Body of pancreas (tissue), 4 donors: ENCODE data around the gene GMDS. TPM values are rescaled to one million over a fixed set of nuclear protein-coding genes. Genes with fewer than 3 reads are reported as not detected.
A peak's percentile ranks its signal among the peaks of the same experiment; 100 is the strongest.

Experiments used
- ATAC-seq: fragments of 150-250 bp; one replicate; pipeline ENCODE4 v1.9.1; 2016
- DNase-seq, 4 donors: peaks; one replicate each; pipeline ENCODE4 v3.0.0-alpha.2; 2019
- H3K27ac ChIP-seq, 4 donors: fragments of 200-600 bp; sonication (generic); 1 replicate in 3 of 4; 2 replicates in 1 of 4; pipeline versions ENCODE4 v1.5.1 to v1.6.1; 2016 to 2019; ENCODE audit warnings: mild to moderate bottlenecking in 1 of 4, mixed read lengths in 1 of 4, moderate library complexity in 1 of 4
- H3K27me3 ChIP-seq, 2 donors: fragments of 200-600 bp; sonication (generic); one replicate each; pipeline ENCODE4 v1.6.0; 2016; ENCODE audit warnings: mild to moderate bottlenecking in 1 of 2
- H3K36me3 ChIP-seq, 2 donors: fragments of 200-600 bp; sonication (generic); replicated peaks in 1 of 2; 2 replicates each; pipeline ENCODE4 v1.5.1; 2016; ENCODE audit warnings: low read depth in 2 of 2; ENCODE audit not compliant: insufficient read depth in 1 of 2
- H3K4me1 ChIP-seq: fragments of 200-600 bp; sonication (generic); one replicate; pipeline ENCODE4 v1.6.0; 2016
- H3K4me3 ChIP-seq, 2 donors: fragments of 200-600 bp; sonication (generic); 1 replicate in 1 of 2; 2 replicates in 1 of 2; pipeline ENCODE4 v1.5.1; 2016 to 2019
- H3K9me3 ChIP-seq, 3 donors: fragments of 200-600 bp; sonication (generic); 1 replicate in 2 of 3; 2 replicates in 1 of 3; pipeline ENCODE4 v1.5.1; 2016
- POLR2A ChIP-seq, 3 donors: fragments of 450-650 bp; IDR thresholded peaks; one replicate each; pipeline ENCODE4 v1.6.1; 2016; ENCODE audit warnings: antibody characterized with exemption in 3 of 3, mild to moderate bottlenecking in 2 of 3
- WGBS, 2 donors: methylation state at CpG; one replicate each; pipeline ENCODE4 v1.1.5; 2017; 5-methylcytosine and 5-hydroxymethylcytosine counted together
- intact Hi-C: fragments of 100-400 bp; cut with DNase I; formaldehyde crosslinking; loops from one replicate; pipeline ENCODE4 v1.15.1; 2023
- total RNA-seq, 2 donors: library from RNA; depleted of rRNA; stranded (reverse); fragments of >200 nt; gene quantifications; one replicate each; pipeline ENCODE4 v1.1.0, GENCODE V29; 2016
- TF ChIP-seq, protein P1 (sequence below), 7 experiments: fragments of 450-650 bp in 4 of 7; fragments of 200-600 bp in 3 of 7; sonication (generic) in 3 of 7; IDR thresholded peaks; one replicate each; pipeline ENCODE4 v1.5.1; 2016 to 2019; ENCODE audit warnings: antibody characterized with exemption in 7 of 7

GMDS gene
- total RNA-seq, 2 donors from 2014 or later = 34.5 to 63.3 TPM

DNA sequence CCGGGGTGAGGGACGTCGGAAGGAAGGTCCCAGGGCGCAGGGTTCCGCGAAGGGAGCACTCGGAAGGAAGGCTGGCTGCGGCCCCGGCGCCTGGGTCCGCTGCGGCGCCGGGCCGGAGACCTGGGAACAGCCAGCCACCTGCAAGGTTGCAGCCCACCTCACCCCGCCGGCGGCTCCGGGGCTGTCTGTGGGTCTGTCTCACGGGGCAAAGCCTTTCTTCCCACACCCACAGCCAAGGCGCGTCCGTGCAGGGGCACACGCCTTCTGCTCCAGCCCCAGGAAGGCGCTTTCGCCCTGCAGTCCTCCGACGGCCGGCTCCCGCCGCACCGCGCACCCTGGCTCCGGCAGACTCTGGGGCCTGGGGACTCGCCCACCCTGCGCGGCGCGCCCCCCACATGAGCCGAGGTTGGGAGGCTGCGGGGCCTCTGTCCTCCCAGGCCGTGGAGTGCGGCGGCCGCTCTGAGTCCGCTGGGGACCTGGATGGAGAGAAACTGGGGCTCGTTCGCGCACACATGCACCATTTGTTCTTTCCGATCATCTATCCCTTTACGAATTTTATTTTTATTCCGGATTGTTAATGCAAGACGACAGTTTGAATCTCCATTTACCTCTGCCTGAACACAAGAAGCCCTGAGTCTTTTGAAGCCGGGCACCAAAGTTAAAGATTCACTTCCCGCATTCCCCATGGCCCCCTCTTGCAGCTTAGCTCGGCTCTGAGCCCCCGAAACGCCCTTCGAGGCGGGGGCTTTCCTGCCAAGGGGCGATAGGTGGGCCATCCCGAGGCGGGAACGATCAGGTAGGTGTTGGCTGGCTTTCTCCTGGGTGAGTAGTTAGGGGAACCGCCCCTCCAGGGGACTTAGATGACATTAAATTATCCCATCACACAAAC lies 640.2 kb downstream of the GMDS start:
- WGBS, 2 donors = 11 to 17% methylated on average over 38 to 60 of the region's 65 CpGs
- ATAC-seq = no peak

DNA sequence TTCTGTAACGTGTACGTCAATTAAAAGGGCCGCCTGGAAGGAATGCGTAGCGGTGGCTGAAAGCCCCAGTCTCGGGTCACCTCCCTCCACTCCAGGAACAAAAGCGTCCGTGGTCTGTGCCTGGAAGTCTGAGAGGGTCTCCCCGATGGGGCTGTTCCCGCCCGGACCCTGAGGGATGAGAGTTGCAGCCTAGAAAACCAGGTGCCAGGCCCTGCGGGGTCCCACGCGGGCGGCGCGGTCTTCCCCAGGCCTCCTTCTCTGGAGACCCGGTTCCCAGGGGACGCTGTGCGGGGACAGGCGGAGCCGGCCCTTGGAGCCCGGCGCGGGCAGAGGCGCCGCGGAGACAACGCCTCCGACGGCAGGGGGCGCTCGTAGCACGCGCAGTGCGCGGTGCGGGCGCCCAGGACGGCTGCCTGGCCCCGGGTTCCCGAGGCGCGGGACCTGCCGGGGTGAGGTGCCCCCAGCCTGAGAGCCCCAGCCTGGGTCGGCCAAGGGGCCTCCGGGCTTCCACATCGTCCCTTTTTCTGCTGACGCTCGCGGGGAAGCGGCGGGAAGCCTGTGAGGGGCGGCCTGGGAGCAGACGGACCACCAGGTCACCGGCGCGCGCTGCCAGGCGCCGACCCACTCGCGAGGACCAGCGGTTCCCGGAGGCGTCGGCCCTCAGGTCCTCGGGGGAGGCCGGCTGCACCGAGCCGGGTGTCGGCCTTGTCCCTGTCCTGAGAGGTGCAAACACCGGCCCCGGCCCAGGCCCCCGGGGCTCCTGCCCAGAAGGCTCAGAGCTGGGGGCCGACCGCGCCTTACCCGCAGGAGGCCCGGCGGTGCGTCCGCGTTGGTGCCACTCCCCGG lies 641.0 kb downstream of the GMDS start:
- Histone ChIP-seq H3K27me3 (peaks cover 0 to 41% of the 10 kb centered on the region in 2 donors), H3K9me3 (no peaks in the 10 kb centered on the region), H3K36me3 (no peaks in the 10 kb centered on the region), H3K27ac (no peak overlapping the region), H3K4me3 (peak overlapping the region in 1 of 2 donors; percentile 20), H3K4me1 (peaks cover 45% of the 10 kb centered on the region)
- TF ChIP-seq, protein P1, sequence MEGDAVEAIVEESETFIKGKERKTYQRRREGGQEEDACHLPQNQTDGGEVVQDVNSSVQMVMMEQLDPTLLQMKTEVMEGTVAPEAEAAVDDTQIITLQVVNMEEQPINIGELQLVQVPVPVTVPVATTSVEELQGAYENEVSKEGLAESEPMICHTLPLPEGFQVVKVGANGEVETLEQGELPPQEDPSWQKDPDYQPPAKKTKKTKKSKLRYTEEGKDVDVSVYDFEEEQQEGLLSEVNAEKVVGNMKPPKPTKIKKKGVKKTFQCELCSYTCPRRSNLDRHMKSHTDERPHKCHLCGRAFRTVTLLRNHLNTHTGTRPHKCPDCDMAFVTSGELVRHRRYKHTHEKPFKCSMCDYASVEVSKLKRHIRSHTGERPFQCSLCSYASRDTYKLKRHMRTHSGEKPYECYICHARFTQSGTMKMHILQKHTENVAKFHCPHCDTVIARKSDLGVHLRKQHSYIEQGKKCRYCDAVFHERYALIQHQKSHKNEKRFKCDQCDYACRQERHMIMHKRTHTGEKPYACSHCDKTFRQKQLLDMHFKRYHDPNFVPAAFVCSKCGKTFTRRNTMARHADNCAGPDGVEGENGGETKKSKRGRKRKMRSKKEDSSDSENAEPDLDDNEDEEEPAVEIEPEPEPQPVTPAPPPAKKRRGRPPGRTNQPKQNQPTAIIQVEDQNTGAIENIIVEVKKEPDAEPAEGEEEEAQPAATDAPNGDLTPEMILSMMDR (IDR thresholded peaks at IDR 0.05) = peak; percentile 62 to 97 (median 95)
- no peak for TF ChIP-seq POLR2A (IDR thresholded peaks at IDR 0.05)
- ATAC-seq = peak; percentile 84
- WGBS, 2 donors = 2 to 9% methylated on average over 9 to 58 of the region's 85 CpGs
- intact Hi-C loops = loop anchor here (5.0 kb wide), 2 partner anchors 593 to 748 kb away; no protein-coding TSS in a partner anchor
- peak; percentile 54 to 76 (median 72) for DNase-seq

More for the DNA sequence above, 640.2 kb downstream of the GMDS start:
- peaks cover 45% of the 10 kb centered on the region for H3K4me1 ChIP-seq
- no peak for TF ChIP-seq POLR2A (IDR thresholded peaks at IDR 0.05)
- TF ChIP-seq, protein P1 (IDR thresholded peaks at IDR 0.05) = no peak
- H3K27me3 ChIP-seq = peaks cover 0 to 41% of the 10 kb centered on the region in 2 donors
- DNase-seq = peak in 1 of 4 donors; percentile 20
- H3K36me3 ChIP-seq = no peaks in the 10 kb centered on the region
- intact Hi-C loops = no loop called here
- peak overlapping the region in 1 of 2 donors; percentile 20 for H3K4me3 ChIP-seq
- H3K27ac ChIP-seq = no peak overlapping the region
- H3K9me3 ChIP-seq = no peaks in the 10 kb centered on the region

DNA sequence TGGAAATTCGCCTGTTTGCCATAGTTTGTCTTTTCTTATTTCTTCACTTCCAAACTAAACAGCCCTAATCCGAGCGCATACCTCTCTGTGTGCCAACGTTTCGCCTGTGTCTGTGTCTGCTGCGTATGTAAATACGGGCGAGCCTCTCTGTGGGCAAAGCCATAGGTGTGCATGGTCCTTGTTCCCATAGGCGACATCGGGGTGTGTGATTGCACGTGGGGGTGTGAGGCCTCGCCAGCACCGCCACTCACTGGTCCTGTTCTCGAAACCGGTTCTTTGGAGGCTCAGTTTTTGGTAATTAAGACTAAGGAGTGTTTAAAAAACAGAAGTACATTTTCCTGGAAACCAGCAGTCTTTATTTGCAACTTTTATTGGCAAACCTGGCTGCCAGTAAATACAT lies 641.7 kb downstream of the GMDS start:
- intact Hi-C loops = loop anchor here (5.0 kb wide), 2 partner anchors 594 to 749 kb away; no protein-coding TSS in a partner anchor
- peaks cover 39% of the 10 kb centered on the region for H3K4me1 ChIP-seq
- no peak overlapping the region for H3K27ac ChIP-seq
- no peaks in the 10 kb centered on the region for H3K9me3 ChIP-seq
- ATAC-seq = no peak
- peaks cover 0 to 41% of the 10 kb centered on the region in 2 donors for H3K27me3 ChIP-seq
- H3K36me3 ChIP-seq = no peaks in the 10 kb centered on the region
- H3K4me3 ChIP-seq = no peak overlapping the region
- TF ChIP-seq, protein P1 (IDR thresholded peaks at IDR 0.05) = no peak
- no peak for TF ChIP-seq POLR2A (IDR thresholded peaks at IDR 0.05)
- DNase-seq = no peak
- 72 to 79% methylated on average over 15 of the region's 15 CpGs for WGBS, 2 donors

DNA sequence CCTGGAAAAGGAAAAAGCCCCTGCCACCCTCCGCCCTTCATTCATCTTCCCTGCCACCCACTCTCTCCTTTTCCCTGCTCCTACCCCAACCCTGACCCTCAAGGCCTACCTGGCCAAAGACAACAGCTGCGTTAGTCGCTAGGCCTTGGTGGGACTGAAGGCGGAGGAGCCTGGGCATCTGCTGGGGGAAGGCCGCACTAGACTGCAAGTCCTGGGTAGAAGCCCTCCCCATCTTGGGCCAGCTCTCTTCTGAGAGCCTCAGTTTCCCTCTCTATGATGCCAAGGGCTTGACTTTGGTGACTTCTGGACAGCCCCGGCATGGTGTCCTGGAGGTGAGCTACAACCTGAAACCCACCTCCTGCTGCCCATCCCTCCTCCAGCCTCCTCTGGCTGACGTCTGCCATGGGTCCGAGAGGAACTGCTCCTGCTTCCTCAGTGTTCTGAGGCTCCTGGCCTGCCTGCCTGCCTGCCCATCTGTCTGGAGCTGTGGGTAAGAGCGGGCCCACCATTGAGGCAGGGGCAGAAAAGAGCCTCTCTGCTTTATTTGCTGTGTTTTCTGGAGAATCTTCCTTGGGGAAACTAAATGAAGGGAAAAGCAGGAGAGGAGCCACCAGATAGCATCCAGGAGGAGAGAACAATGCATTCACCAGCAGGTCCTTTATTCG lies 643.2 kb downstream of the GMDS start:
- intact Hi-C loops = loop anchor here (5.0 kb wide), 2 partner anchors 595 to 750 kb away; no protein-coding TSS in a partner anchor
- Histone ChIP-seq H3K4me3 (no peak overlapping the region), H3K27me3 (peaks cover 0 to 26% of the 10 kb centered on the region in 2 donors), H3K4me1 (peaks cover 23% of the 10 kb centered on the region), H3K36me3 (no peaks in the 10 kb centered on the region), H3K27ac (no peak overlapping the region), H3K9me3 (no peaks in the 10 kb centered on the region)
- WGBS, 2 donors = 82 to 92% methylated on average over 9 to 10 of the region's 10 CpGs
- ATAC-seq (no peak), DNase-seq (no peak)
- TF ChIP-seq, protein P1 (IDR thresholded peaks at IDR 0.05) = no peak
- TF ChIP-seq POLR2A (IDR thresholded peaks at IDR 0.05) = no peak
